Measurements from ENCODE around the gene GTF3C1. TPM values are rescaled to one million over a fixed set of nuclear protein-coding genes. Genes with fewer than 3 reads are reported as not detected.

Gene GTF3C1
- total and polyA plus RNA-seq, 10 donors, result 28.8 to 68.6 (median 57.1) TPM

DNA sequence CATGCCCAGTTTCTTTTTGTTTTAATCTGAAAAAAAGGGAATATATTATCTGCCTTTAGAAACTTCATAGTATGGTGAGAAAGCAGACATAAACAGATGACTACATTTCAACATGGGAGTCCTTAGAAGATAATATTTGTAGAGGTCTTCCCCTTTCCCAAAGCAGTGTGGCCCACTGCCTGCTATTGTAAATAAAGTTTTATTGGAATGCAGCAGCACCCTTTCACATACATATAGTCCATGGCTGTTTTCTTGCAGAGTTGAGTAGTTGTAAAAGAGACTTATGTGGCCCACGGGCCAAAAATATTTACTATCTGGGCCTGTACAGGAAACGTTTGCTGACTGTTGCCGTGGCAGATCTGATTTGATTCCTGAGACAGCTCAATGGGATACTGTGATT, 8.7 kb upstream of the GTF3C1 start:
- H3K36me3 ChIP-seq, result peaks cover 0 to 8% (median 4%) of the 10 kb centered on the region in 6 donors
- DNase-seq, result no peak
- TF ChIP-seq POLR2AphosphoS5 (IDR thresholded peaks at IDR 0.05) (no peak), POLR2A (IDR thresholded peaks at IDR 0.05) (no peak)
- TF ChIP-seq, protein P1, sequence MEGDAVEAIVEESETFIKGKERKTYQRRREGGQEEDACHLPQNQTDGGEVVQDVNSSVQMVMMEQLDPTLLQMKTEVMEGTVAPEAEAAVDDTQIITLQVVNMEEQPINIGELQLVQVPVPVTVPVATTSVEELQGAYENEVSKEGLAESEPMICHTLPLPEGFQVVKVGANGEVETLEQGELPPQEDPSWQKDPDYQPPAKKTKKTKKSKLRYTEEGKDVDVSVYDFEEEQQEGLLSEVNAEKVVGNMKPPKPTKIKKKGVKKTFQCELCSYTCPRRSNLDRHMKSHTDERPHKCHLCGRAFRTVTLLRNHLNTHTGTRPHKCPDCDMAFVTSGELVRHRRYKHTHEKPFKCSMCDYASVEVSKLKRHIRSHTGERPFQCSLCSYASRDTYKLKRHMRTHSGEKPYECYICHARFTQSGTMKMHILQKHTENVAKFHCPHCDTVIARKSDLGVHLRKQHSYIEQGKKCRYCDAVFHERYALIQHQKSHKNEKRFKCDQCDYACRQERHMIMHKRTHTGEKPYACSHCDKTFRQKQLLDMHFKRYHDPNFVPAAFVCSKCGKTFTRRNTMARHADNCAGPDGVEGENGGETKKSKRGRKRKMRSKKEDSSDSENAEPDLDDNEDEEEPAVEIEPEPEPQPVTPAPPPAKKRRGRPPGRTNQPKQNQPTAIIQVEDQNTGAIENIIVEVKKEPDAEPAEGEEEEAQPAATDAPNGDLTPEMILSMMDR (IDR thresholded peaks at IDR 0.05 in 8 of 11, conservative IDR thresholded peaks at IDR 0.05 in 3 of 11), result no peak
- H3K4me3 ChIP-seq, result no peak overlapping the region
- intact Hi-C loops (cut with DNase I; ENCODE audit: low total_unique reads), result no loop called here
- H3K4me1 ChIP-seq, result peaks cover 0 to 10% (median 3%) of the 10 kb centered on the region in 6 donors
- no peak overlapping the region for H3K27ac ChIP-seq
- no peaks in the 10 kb centered on the region for H3K9me3 ChIP-seq
- WGBS, 5 donors, result 78 to 92% (median 85%) methylated on average over 3 of the region's 3 CpGs
- H3K27me3 ChIP-seq (replicated peaks in 1 of 7), result no peaks in the 10 kb centered on the region

DNA sequence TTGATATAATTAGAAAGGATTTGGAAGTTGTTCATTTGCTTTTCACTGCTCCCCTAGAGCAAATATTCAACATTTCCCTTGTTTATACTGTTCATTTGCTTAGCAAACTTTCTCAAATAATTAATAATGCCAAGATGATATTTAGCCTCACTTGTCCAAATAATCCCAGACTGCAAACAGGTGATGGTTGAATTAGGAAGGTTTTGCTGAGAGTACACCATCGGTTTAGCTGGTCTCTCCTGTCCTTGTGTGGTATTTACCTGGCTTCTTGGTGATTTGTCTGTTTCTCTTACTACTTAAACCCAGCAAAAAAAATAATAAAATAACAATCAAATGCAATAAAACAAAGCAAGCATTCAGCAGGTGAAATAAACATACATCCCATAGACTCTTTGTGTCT, 6.8 kb upstream of the GTF3C1 start:
- Histone ChIP-seq H3K27me3 (replicated peaks in 1 of 7) (no peaks in the 10 kb centered on the region), H3K9me3 (no peaks in the 10 kb centered on the region), H3K36me3 (peaks cover 0 to 8% (median 4%) of the 10 kb centered on the region in 6 donors), H3K27ac (no peak overlapping the region), H3K4me1 (peaks cover 0 to 8% (median 1%) of the 10 kb centered on the region in 6 donors), H3K4me3 (no peak overlapping the region)
- no peak for DNase-seq
- intact Hi-C loops (cut with DNase I; ENCODE audit: low total_unique reads), result no loop called here
- TF ChIP-seq, protein P1 (IDR thresholded peaks at IDR 0.05 in 8 of 11, conservative IDR thresholded peaks at IDR 0.05 in 3 of 11), result no peak
- no peak for TF ChIP-seq POLR2AphosphoS5 (IDR thresholded peaks at IDR 0.05)
- no peak for TF ChIP-seq POLR2A (IDR thresholded peaks at IDR 0.05)
- WGBS, 5 donors, result 90 to 98% (median 97%) methylated on average over 1 of the region's 1 CpG

DNA sequence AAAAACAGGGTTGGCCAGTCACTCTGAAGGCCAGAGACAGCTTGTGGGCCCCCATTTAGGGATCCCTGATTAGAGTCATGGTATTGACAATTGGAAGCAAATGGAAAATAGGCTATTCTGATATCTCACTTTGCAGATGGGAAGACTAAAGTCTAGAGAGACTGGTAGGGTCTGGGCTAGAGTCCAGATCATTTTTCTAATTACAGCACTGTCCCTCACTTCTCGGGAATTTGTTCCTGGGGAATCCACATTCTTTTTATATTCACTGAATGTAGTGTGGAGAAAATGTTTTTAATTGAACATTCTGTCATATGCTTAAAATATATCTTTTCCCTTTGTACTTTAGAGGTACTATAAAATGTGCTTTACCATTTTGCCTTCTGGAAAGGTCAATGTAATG, 1.3 kb upstream of the GTF3C1 start:
- Histone ChIP-seq H3K9me3 (no peaks in the 10 kb centered on the region), H3K36me3 (peaks cover 0 to 2% (median 0%) of the 10 kb centered on the region in 6 donors), H3K4me1 (peaks cover 10 to 47% (median 38%) of the 10 kb centered on the region in 6 donors), H3K27ac (peak overlapping the region in 1 of 8 donors; percentile 89), H3K27me3 (replicated peaks in 1 of 7) (no peaks in the 10 kb centered on the region), H3K4me3 (peak overlapping the region in 4 of 8 donors; percentile 76 to 98 (median 86))
- DNase-seq, result peak; percentile 2
- TF ChIP-seq POLR2A (IDR thresholded peaks at IDR 0.05), result no peak
- TF ChIP-seq, protein P1 (IDR thresholded peaks at IDR 0.05 in 8 of 11, conservative IDR thresholded peaks at IDR 0.05 in 3 of 11), result no peak
- TF ChIP-seq POLR2AphosphoS5 (IDR thresholded peaks at IDR 0.05), result no peak
- intact Hi-C loops (cut with DNase I; ENCODE audit: low total_unique reads), result no loop called here
- WGBS, 5 donors, result 63 to 78% (median 74%) methylated on average over 1 of the region's 1 CpG

- peaks cover 10 to 47% (median 38%) of the 10 kb centered on the region in 6 donors for H3K4me1 ChIP-seq
- peaks cover 0 to 6% (median 1%) of the 10 kb centered on the region in 6 donors for H3K36me3 ChIP-seq
- H3K9me3 ChIP-seq, result no peaks in the 10 kb centered on the region
- 38 to 49% (median 40%) methylated on average over 4 of the region's 4 CpGs for WGBS, 5 donors
- H3K27ac ChIP-seq, result peak overlapping the region in 6 of 8 donors; percentile 62 to 92 (median 84)
- intact Hi-C loops (cut with DNase I; ENCODE audit: low total_unique reads), result no loop called here
- H3K27me3 ChIP-seq (replicated peaks in 1 of 7), result no peaks in the 10 kb centered on the region
- peak overlapping the region; percentile 65 to 98 (median 82) for H3K4me3 ChIP-seq
- TF ChIP-seq, protein P1 (IDR thresholded peaks at IDR 0.05 in 8 of 11, conservative IDR thresholded peaks at IDR 0.05 in 3 of 11), result no peak
- TF ChIP-seq POLR2AphosphoS5 (IDR thresholded peaks at IDR 0.05), result no peak
- no peak for TF ChIP-seq POLR2A (IDR thresholded peaks at IDR 0.05)
- no peak for DNase-seq
These were observed 838 bp upstream of the GTF3C1 start for GRCh38 chr16:27550582-27550920.
